ENCODE measurements around the gene PPCDC.

DNA sequence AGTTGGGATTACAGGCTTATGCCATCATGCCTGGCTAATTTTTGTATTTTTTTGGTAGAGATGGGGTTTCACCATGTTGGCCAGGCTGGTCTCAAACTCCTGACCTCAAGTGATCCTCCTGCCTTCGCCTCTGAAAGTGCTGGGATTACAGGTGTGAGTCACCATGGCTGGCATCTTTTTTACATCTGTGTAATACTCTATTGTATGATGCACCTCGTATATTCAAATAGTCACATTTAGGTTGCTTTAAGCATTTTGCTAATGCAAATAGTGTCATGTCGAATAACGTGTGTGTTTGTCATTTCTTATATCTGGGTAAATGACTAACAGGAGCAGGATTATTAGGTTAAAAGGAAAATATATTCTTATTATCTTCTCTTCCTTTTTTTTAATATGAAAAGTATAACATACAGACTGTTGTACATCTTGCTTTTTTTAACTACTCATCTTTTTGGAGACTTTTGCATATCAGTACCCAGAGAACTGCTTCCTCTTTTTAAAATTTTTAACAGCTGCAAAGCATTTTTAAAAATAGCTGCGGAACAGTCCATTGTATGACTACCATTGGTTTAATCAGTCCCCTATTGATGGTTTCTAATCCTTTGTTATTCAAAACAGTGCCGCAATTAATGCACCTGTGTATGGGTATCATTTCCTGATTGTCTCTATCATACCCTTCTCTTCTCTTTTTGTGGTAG, 14.6 kb upstream of the PPCDC start:
- TF ChIP-seq POLR2A (IDR thresholded peaks at IDR 0.05): no peak
- TF ChIP-seq, protein P1, sequence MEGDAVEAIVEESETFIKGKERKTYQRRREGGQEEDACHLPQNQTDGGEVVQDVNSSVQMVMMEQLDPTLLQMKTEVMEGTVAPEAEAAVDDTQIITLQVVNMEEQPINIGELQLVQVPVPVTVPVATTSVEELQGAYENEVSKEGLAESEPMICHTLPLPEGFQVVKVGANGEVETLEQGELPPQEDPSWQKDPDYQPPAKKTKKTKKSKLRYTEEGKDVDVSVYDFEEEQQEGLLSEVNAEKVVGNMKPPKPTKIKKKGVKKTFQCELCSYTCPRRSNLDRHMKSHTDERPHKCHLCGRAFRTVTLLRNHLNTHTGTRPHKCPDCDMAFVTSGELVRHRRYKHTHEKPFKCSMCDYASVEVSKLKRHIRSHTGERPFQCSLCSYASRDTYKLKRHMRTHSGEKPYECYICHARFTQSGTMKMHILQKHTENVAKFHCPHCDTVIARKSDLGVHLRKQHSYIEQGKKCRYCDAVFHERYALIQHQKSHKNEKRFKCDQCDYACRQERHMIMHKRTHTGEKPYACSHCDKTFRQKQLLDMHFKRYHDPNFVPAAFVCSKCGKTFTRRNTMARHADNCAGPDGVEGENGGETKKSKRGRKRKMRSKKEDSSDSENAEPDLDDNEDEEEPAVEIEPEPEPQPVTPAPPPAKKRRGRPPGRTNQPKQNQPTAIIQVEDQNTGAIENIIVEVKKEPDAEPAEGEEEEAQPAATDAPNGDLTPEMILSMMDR (IDR thresholded peaks at IDR 0.05): no peak
